GM21360 (cell line): ENCODE data around the gene TBPL2.
"Not testable (repeated sequence)": the region's sequence is repeated elsewhere in the genome, so short reads cannot be mapped to it uniquely, and the experiment has no call there.

ENCODE experiments used
- ATAC-seq: cut with Tn5 transposase; IDR thresholded peaks from one replicate; pipeline ENCODE4 v1.9.1; 2021; ENCODE audit warnings: mild to moderate bottlenecking, moderate library complexity; ENCODE audit not compliant: unreplicated experiment

TBPL2 gene

DNA sequence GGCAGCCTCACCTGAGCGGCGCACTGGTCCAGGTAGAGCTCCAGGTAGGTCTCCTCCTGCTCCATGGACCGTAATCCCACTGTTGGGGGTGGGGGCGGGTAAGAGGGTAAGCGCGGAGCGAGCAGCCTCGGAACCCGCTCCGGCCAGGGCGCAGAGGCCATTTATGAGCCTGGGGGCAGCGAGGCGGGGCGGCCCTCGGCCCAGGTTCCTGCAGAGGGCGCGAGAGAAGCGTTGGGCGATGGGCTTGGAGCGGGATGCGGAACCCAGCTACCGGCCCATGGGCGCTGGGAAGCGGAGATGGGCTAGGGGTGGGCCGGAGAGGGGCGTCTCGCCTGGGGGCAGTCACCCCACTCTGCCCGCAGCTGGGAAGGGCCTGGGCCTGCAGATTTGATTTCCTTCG is at the start of gene TBPL2:
TBPL2 (minus strand) TSS at position 232 of the 400 bp plus-strand sequence; CDS start at position 65, 167 bp downstream.
- ATAC-seq: no peak

DNA sequence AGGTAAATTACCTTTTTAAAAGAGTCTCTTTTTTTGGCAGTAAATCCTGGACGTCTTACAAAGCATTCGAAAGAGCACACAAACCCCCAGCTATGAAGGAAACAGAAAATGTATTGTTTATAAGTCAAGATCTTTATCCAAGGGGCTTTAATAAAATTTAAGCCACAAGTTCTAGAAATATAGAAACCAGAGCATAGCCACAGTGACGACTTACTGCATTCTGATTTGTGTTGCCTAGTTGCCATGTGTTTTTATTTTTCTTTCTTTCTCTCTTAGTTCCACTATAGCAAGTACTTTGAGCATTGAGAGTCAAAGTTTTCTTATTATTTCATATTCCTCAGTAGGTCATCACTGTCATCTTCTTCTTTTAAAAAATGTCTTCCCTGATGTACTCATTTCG is 47.8 kb upstream of the TBPL2 start:
- no peak for ATAC-seq

DNA sequence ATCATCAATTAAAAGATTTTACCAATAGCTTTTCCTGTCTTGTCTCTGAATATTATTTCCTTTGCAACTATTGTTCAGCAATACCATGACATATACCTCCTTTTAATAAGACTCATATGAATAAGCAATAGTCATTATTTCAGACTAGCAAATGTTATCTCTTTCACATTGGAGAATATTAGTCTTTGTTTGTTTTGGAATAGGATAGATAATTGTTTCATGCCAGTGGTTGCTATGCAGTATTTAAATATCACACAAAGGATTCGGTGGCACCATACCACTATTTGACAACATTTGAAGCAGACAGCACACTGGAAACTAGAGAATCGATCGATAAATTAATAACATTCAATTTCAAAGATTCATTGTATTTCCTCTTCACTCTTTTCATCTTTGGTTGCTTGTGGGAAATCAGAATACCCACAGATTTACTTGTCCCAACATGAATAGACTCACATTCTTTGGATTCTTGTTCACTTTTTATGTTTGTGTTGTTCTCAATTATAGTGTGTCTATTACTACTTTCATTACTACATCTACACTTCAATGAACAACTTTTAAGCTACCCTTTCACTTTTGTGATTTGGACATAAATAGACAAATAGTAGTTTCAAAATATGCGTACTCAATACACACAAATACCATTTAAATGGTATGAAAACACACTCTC is 42.7 kb upstream of the TBPL2 start:
- no peak for ATAC-seq

DNA sequence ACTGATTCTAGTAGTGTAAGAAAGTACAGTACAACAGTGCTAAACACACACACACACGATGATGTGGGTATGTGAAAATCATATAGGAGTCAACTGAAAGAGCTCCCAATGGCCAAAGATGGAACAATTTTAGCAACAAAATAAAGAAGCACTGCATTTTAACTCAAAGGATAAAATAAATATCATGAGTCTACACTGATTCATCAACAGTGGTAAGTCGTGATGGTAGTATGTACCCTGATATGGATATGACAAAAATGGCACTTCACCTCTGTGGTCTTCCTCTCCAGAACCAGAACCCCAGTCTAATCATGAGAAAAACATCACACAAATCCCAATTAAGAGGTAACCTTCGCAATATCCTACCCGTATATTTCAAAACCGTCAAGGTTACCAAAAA is 41.4 kb upstream of the TBPL2 start:
- ATAC-seq: no peak

DNA sequence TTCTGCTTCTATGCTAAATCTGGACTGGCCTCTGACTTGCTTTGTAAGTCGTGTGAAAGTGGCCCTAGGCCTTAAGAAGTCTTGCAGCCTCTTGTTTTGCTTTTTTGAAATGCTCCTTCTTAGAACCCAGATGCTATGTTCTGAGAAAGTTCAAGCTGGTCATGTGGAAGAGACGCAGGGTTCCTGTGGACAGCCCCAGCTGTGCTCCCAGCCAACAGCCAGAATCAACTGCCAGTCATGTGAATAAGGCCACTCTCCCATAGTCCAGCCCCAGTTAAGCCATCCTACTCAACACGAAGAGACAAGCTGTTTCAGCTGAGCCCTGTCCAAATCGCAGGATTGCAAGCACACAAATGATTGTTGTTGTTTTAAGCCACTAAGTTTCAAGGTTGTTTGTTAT is 37.3 kb upstream of the TBPL2 start:
- no peak for ATAC-seq

DNA sequence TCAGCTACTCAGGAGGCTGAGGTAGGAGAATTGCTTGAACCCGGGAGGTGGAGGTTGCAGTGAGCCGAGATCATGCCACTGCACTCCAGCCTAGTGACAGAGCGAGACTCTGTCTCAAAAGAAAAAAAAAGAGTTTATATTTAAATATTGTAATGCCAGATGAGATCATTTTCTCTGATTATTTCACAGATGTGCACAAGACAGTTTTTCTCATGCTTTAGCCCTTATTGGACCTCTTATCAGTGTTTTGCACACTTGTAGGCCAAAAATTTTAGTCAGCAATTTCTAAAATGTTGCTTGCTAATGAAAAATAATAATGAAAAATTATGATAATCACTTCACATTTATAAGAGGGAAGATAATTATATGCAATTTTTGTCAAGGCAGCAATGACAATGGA is 36.0 kb upstream of the TBPL2 start:
- ATAC-seq: not testable (repeated sequence)

DNA sequence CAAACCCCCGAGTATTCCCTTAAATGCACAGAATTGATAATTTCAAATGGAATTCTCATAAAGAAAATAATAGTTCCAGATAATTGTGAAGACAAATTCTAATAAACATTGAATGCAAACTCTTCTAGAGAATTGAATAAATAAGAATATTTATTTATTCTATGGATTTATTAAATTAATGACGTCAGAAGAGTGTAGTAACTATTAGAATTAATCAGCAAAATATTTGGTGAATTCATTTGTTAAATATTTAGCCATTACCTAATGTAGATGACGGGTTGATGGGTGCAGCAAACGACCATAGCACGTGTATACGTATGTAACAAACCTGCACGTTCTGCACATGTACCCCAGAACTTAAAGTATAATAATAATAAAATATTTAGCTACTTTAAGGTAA is 33.4 kb upstream of the TBPL2 start:
- no peak for ATAC-seq

DNA sequence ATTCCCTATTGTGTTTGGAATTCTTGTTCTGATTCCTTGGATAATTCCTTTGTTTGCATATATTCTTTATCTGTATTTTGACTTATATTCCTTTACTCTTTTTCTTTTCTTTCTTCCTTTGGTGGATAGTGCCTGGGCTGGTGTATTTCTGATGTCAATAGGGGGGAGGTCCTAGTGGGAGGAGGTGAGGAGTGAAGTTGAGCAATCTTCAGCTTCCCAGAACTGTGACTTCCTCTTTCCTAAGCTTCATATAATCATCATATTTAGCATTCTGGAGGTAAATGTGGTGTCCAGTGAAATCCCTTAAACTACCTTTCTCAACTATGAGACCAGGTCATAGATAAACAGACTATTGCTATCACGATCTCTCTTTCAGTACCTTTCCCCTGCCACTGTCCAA is 29.6 kb upstream of the TBPL2 start:
- ATAC-seq: no peak

DNA sequence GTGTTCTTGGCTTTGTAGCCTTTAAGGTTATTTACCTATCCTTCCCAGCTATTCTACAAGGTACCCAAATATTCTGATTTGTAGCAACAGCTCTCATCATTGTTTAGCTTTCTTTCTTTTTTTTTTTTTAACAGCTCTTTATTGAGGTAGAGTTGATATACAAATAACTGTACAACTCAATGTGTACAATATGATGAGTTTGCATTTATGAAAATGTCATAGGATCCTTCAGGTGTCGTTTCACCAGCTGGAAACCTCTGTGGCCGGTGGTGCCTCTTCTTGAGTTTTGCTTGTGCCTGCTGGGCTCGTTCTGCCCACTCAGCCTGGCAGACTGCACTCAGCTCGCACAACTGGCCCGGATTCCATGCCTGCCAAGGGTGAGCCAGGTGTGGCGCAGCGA is 26.9 kb upstream of the TBPL2 start:
- no peak for ATAC-seq

DNA sequence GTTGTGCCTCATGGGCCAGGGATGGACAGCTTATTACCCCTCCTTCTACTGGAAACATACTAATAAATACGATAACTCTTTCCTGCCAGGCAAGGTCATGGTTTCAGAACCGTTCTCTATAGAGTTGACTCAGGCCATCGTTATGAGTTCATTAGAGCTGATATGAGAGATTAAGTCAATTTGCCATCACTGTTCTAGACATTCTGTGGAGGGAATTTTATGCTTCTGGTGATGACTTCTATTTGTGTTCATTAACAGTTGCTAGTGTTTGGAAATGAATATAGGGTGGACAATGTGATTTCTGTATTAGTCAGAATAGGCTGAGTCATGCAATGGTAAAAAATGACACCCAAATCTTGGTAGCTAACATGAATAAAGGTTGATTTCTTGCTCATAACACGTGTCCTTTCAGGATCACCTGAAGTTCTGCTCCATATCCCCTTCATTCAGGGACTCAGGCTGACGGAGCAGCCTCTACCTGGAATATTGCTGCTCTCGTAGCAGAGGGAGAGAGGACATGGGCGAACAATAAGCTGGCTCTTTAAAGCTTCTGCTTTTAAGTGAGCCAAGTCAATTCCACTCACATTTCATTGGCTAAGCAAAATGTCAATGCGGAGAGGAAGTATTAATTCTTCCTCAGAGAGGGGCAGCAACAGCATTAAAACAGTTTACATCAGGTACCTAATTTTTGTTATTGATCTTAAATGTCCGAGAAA is 18.5 kb upstream of the TBPL2 start:
- peak; percentile 70 for ATAC-seq

DNA sequence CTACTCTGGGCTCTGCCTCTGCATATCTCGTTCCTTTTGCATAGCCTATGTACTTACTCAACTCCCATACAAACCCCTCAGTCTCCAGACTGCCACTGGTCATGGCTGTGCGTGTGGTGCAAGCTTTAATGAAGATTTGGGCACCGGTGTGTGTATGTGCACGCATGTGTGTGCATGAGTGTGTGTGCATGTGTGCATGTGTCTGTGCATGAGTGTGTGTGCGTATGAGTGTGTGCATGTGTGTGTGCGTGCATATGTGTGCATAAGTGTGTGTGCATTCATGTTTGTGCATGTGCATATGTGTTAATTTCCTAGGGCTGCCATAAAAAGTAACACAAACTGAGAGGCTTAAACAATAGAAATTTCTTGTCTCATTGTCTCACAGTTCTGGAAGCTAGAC is 17.1 kb upstream of the TBPL2 start:
- ATAC-seq: no peak

DNA sequence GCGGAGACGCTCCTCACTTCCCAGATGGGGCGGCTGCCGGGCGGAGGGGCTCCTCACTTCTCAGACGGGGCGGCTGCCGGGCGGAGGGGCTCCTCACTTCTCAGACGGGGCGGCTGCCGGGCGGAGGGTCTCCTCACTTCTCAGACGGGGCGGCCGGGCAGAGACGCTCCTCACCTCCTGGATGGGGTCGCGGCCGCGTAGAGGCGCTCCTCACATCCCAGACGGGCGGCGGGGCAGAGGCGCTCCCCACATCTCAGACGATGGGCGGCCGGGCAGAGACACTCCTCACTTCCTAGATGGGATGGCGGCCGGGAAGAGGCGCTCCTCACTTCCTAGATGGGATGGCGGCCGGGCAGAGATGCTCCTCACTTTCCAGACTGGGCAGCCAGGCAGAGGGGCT is 16.0 kb upstream of the TBPL2 start:
- ATAC-seq: not testable (repeated sequence)

DNA sequence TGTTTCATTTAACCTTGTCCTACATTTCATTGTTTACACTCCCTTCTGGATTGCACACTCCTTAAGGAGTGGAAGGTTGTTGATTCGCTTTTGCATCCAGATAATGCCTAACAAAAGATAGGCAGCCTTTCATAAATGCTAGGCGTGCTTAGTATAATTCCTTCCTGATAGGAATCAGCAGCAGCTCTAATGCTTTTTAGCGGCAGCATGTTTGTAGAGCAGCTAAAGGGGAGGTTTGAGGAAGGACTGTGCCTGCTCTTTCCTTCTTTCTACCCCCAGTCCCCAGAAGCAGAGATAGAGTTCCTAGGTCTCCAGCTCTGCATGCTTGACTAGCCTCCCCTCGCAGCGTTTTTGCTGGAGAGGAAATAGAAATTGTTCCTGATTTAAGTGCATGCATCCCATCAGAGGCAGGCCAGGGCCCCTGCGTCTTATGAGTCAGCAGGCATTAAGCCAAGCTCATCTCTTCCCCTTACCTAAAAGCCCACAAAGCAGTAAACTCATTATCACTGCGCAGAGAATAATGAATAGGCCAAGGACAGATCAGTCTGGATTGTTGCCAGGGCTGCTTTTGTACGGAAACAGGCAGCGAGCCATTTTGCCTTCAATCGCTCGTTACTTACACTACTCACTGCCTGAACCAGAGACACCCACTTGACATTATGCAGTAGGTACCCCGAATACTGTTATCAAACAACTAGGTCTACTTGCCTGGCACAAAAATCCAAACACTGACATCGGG is 14.0 kb upstream of the TBPL2 start:
- ATAC-seq: no peak

DNA sequence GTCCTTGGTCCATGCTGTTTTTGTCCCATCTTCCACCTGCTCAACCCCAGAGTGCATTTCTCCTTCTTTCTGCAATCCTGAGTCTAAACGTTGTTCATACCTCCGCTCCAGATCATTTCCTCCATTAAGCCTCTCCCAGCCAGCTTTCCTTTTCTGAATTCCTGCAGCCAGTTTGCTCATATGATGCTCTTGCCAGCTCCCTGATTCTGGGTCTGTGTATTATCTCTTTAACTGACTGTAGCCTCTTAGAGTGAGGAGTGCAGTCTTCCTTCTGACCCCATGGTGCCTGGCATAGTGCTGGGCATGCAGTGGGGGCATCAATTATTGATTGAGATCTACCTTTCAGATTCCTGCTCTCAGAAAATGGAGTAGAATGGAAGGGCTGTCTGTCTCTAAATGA is 11.5 kb upstream of the TBPL2 start:
- no peak for ATAC-seq

DNA sequence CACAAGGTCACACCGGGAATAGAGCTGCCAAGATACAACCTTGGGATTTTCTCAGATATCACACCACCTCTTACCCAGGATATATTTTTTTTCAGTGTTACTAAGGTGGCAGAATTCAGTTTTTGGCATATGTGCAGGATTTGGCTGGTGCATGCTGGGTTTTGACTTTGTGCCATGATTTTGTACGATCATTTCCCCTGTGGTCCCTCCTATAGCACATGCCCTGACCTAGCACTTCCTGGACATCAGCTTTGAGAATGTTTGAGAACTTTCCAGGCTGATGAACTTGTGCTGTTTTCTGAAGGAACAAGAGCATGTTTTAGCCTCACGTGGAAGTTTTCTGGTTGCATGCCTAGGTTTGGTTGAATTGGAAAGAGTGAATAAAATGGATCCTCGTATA is 11.0 kb upstream of the TBPL2 start:
- ATAC-seq: no peak

DNA sequence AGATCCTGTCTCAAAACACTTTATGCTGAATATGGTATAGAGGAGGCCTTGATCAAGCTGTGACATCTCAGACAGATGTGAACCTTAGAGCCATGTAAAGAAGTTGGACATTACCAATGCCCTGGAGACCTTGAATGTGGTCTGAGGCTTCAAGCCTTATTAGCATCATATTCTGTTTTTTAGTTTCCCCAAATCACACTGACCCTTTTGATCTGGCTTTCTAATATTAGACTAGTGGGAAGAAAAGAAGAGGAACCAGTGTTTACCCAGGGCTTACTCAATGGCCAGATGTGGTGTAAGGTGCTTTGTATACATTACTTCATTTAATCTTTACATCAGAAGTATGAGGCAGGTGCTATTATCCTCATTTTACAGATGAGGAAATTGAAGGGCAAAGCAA is 10.6 kb upstream of the TBPL2 start:
- ATAC-seq: no peak

DNA sequence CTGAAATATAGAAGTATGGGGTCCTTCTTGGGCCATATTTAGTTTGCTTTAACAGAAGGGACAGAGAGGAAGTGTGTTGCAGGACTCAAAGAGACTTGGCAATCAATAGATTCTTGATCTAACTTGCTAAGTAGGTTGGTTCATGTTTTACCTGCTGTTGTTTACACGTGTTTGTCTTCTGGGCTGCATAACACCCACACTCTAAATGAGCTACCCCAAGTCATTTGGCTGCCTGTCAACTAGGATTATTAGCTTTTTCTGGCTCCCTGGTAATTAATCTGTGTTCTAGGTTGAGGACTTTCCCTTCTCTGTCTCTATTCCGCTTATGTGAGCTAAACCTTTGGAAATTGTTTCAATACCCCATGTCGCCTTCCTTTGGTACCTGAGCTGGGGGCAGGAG is 10.1 kb upstream of the TBPL2 start:
- no peak for ATAC-seq

DNA sequence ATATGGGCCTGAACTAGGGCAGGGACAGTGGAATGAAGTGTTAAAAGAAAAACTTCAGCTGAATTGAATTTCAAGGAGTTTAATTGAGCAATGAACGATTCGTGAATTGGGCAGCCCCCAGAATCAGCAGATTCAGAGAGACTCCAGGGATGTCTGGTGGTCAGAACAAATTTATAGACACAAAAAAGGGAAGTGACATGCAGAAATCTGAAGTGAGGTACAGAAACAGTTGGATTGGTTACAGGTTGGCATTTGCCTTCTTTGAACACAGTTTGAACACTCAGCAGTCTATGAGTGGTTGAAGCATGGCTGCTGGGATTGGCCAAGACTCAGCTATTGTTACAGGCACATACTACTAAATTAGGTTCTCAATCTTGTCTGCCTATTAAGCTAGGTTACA is 9.7 kb upstream of the TBPL2 start:
- no peak for ATAC-seq

DNA sequence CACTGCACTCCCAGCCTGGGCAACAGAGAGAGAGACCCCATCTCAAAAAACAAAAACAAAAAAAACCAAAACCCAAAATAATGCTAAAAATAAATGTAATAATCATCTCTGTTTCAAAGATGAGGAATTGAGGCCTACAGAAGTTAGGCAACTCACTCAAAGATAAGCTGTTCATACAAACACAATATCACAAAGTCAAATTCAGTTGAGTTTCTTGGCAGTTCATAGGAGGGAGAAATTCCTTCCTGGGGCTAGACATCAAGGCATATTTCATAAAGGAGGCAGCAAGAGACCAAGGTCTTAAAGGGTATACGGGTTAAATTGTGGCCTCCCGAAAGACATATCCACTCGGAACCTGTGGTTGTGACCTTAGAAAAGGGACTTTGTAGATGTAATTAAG is 8.7 kb upstream of the TBPL2 start:
- ATAC-seq: no peak

DNA sequence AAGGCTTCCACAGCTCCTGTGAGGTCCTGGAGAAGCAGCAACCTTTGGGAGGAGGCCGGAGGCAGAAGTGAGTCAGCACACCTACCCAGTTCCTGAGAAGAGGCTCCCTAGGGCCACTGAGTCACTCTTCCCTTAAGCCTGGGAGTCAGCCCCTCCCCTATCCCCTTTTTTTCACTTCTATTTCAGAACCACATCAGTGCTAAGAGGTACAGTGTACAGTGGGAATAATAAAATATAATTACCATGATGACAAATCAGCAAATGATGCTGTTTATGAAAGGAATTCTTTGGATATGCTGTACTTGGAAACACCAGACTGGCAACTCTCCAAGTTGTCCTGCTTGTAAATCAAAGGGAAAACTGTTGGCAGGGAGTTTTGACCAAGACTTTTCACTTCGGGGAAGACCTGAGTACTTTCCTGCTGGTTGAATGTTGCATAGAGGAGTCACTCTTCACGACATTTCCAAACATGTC is 7.8 kb upstream of the TBPL2 start:
- ATAC-seq: no peak

DNA sequence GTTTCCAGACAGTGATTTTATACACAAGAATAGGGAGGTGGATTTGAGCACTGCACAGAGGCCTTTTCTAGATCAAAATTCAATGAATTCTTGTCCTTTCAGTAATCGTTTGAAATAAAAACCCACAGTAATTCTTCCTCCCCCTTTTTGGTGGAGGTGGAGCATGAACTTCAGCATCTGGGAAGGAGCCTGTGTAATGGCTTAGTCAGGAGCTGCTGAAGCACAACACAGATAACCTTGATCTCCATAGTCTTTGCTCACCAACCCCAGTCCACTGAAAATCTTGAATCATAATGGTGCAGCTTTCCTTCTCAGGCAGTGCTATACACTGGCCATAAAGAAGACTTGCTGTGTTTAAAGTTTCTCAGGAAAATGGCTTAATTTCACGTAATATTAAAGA is 6.4 kb upstream of the TBPL2 start:
- no peak for ATAC-seq

DNA sequence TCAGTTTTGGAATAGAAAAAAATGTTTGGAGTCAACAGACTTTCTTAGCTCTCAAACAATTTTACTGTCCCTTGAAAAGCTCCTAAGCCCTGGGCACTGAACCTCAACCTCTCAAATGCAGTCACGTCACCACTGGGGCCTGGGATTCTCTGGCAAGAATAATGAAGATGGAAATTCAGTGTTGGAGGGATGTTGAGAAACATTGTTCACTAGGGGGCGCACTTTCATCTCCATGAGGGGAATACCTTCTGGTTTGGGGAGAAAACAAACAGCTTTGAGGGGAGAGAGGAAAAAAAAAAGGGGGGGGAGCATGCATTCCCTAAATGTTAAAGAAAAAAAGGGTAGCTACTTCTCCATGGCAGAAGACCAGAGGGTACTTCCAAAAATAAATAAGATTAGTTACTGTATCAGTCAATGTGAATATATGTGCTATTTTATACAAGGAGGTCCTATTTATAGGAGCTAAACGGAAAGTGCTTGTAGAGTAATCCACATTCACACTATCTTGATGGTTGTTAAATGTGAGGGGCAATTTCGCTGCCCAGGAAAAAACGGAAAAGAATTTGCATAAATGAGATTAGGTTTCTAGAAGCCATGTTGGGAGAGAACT is 5.8 kb upstream of the TBPL2 start:
- ATAC-seq: no peak
